ENCODE measurements around the gene KRT27.

DNA sequence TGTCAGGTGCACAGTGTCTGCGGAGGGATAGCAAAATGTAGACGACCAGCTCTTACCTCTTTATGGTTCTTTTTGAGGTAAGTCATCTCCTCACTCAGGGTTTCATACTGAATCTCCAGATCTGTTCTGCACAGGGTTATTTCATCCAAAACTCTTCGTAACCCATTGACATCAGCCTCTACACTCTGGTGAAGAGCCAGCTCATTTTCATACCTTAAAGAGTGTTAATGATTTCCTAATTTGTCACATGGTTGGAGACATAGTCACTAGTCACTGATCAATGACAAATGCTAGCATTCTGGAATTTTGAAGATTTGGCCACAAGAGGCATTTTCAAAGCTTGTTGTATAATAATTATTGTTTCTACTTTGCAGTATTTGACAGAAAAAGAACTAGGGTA is 28.5 kb downstream of the KRT27 start:
- no peak for TF ChIP-seq CTCF (IDR thresholded peaks at IDR 0.05)
- TF ChIP-seq POLR2A (IDR thresholded peaks at IDR 0.05) = no peak

Measured in stomach (tissue), 4 donors.